Duodenal mucosa (tissue), 2 donors: ENCODE data around the gene SEMA4F.

Experiments
- H3K27ac ChIP-seq: one replicate; pipeline ENCODE4 v1.7.0; 2013; ENCODE audit warnings: low read depth, low read length
- H3K27me3 ChIP-seq, 2 donors: one replicate each; pipeline ENCODE4 v1.7.0; 2013; ENCODE audit warnings: low read length in 2 of 2, control low read depth in 1 of 2; ENCODE audit not compliant: insufficient read depth in 2 of 2, control insufficient read depth in 1 of 2
- H3K36me3 ChIP-seq, 2 donors: one replicate each; pipeline ENCODE4 v1.7.0; 2013; ENCODE audit warnings: low read length in 2 of 2, control low read depth in 1 of 2; ENCODE audit not compliant: insufficient read depth in 2 of 2, control insufficient read depth in 1 of 2
- H3K4me1 ChIP-seq, 2 donors: one replicate each; pipeline ENCODE4 v1.7.0; 2013; ENCODE audit warnings: low read length in 2 of 2, control low read depth in 1 of 2; ENCODE audit not compliant: insufficient read depth in 2 of 2, control insufficient read depth in 1 of 2
- H3K4me3 ChIP-seq, 2 donors: one replicate each; pipeline ENCODE4 v1.7.0; 2013; ENCODE audit warnings: low read length in 2 of 2, low read depth in 1 of 2
- H3K9ac ChIP-seq, 2 donors: one replicate each; pipeline ENCODE4 v1.7.0; 2013; ENCODE audit warnings: low read length in 2 of 2, low read depth in 1 of 2
- H3K9me3 ChIP-seq, 2 donors: one replicate each; pipeline ENCODE4 v1.7.0; 2013; ENCODE audit warnings: low read length in 2 of 2, control low read depth in 1 of 2; ENCODE audit not compliant: control insufficient read depth in 1 of 2

SEMA4F gene

DNA sequence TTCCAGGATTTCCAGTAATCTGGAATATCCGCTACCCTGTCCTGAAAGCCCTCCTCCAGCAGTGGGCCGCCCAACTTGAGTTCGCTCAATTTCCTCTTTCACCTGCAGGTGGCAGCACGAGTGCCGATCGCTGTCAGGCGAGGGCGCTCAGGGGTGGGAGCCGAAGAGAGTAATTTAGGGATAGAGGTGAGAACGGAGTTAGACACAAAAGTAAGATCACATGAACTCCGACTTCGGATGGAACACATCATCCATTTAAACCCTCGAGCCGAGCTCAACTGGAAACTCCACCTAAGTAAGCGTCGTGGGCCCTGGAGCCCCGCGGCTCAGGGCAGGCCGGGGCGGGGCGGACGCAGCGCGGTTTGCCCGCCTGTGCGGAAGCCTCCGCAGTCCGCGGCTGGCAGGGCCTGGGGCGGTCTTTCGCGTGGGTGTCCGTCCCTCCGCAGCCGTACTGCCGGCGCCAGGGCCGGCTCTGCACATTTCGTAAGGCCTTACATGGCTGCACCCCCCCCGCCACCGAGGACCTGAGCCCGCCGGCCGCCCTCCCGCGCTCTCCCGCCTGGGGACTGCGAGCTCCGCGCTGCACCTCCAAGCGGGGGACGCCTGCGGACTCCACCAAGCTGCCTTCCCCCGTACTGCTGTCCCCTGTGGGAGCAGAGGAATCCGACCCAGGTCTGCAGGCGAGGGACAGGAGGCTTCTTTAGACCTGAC, 61.2 kb downstream of the SEMA4F start:
- peak overlapping the region; percentile 36 to 53 for H3K9ac ChIP-seq

DNA sequence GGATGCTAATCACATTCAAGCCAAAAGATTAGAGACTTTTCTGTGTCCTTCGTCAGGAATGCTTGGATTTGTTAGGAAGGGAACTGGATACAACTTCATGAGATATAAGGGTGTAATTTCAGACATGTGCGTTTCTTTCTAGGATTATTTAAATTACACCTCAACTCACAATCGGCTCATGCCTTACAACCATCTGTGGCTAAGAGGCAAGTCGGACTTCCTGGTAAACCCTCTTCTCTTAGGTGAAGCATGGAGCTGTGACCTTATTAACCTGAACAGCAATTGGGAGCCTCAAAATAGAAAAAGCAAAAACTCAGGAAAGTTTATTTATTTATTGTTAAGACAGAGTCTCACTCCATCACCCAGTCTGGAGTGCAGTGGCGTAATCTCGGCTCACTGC, 61.8 kb downstream of the SEMA4F start:
- peak overlapping the region in 1 of 2 donors; percentile 53 for H3K9ac ChIP-seq
- H3K4me3 ChIP-seq, result peak overlapping the region; percentile 60 to 65
- H3K27me3 ChIP-seq, result peaks cover 10 to 20% of the 10 kb centered on the region in 2 donors
- peaks cover 0 to 5% of the 10 kb centered on the region in 2 donors for H3K4me1 ChIP-seq
- H3K27ac ChIP-seq, result no peak overlapping the region
- H3K36me3 ChIP-seq, result no peaks in the 10 kb centered on the region
- no peaks in the 10 kb centered on the region for H3K9me3 ChIP-seq

More for the DNA sequence above, 61.2 kb downstream of the SEMA4F start:
- Histone ChIP-seq H3K4me3 (peak overlapping the region; percentile 60 to 65), H3K9me3 (no peaks in the 10 kb centered on the region), H3K27me3 (peaks cover 10 to 20% of the 10 kb centered on the region in 2 donors), H3K4me1 (peaks cover 0 to 5% of the 10 kb centered on the region in 2 donors), H3K36me3 (no peaks in the 10 kb centered on the region), H3K27ac (no peak overlapping the region)

DNA sequence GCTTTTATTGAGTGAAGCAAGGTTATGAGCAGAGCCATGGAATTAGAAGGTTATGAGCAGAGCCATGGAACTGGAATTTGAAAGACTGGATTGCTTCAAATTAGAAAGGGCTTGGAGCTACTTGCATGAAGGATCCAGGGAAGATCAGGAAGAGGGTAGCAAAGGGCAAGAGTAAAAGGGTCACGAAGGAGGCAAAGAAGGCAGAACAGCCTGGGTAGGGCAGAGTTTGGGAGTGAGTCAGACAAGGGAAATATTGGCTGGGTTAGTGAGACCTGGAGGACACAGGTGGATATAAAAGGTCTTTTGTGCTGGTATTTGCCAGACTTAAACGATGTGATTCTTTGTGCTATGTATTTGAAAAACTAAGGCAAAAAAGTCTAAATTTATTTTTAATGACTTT, 65.0 kb downstream of the SEMA4F start:
- Histone ChIP-seq H3K4me3 (no peak overlapping the region), H3K27ac (no peak overlapping the region), H3K4me1 (peaks cover 0 to 5% of the 10 kb centered on the region in 2 donors), H3K9me3 (no peaks in the 10 kb centered on the region), H3K27me3 (peaks cover 18 to 23% of the 10 kb centered on the region in 2 donors), H3K36me3 (no peaks in the 10 kb centered on the region), H3K9ac (no peak overlapping the region)

DNA sequence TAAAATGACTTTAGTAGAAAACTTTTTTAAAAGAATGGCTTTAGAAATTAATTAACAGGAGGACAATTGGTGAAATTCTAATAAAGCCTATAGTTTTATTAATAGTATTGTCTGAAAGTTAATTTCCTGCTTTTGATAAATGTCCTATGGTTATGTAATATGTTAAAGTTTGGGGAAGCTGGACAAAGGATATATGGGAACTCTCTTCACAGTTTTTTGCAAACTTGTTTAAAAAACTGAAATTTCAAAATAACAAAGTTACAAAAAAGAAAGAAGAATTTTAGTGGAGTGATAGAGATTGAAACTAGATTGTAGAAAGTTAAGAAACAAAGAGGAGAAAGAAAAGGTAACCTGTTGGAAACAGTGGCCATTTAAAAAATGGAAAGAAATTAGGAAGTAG, 67.3 kb downstream of the SEMA4F start:
- H3K9ac ChIP-seq, result no peak overlapping the region
- no peak overlapping the region for H3K27ac ChIP-seq
- no peaks in the 10 kb centered on the region for H3K9me3 ChIP-seq
- H3K36me3 ChIP-seq, result no peaks in the 10 kb centered on the region
- H3K27me3 ChIP-seq, result peaks cover 11 to 16% of the 10 kb centered on the region in 2 donors
- no peaks in the 10 kb centered on the region for H3K4me1 ChIP-seq
- H3K4me3 ChIP-seq, result no peak overlapping the region

DNA sequence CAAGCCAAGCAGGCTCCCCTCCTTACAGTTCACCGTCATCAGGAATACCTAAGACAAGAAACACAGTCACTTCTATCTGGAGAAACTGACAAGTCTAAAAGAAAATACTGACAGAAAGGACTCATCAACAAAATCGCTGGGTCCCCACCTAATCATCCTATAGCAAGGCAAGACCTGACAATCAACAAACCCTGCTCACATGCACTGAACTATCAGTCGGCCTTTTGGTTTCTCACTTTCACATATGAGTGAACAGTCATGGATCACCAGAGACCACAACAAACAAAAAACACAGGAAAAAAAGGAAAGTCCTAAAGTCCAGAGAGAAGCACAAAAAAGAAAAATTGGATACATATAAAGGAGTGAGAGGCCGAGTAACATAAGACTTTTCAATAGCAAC, 70.4 kb downstream of the SEMA4F start:
- Histone ChIP-seq H3K27me3 (peaks cover 3 to 8% of the 10 kb centered on the region in 2 donors), H3K36me3 (no peaks in the 10 kb centered on the region), H3K4me1 (no peaks in the 10 kb centered on the region)

DNA sequence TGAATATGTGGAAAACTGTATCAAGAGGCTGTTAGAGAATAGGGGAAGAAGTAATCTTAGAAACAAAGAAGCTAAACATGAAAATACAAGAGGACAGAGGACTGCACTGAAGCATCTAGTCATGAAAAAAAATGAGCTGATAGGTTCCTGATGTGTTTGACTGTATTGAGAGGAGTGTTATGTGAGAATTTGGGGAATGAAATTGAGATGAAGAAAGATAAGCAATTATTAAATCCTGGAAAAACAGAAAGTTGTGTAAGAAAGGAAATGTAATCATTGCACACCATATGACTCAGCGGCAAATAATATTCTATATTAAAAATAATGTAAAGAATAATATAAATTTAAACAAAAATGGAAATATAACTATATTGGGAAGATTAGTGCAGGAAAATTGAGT, 71.2 kb downstream of the SEMA4F start:
- peaks cover 3 to 8% of the 10 kb centered on the region in 2 donors for H3K27me3 ChIP-seq
- no peaks in the 10 kb centered on the region for H3K36me3 ChIP-seq
- no peaks in the 10 kb centered on the region for H3K9me3 ChIP-seq

More for the DNA sequence above, 70.4 kb downstream of the SEMA4F start:
- H3K4me3 ChIP-seq, result no peak overlapping the region
- no peak overlapping the region for H3K9ac ChIP-seq
- no peak overlapping the region for H3K27ac ChIP-seq
- H3K9me3 ChIP-seq, result no peaks in the 10 kb centered on the region

DNA sequence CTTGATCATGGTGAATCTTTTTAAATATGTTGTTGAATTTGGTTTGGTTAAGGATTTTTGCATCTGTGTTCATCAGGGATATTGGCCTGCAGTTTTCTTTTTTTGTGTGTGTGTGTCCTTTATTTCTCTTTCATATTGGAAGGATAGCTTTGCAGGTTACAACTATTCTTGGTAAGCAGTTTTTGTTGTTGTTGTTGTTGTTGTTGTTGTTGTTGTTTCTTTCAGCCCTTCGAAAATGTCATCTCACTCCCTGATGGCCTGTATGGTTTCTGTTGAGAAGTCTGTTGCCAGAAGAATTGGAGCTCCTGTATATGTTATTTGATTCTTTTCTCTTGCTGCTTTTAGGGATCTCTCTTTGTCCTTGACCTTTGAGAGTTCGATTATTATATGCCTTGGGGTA, 74.8 kb downstream of the SEMA4F start:
- Histone ChIP-seq H3K27me3 (peaks cover 0 to 4% of the 10 kb centered on the region in 2 donors), H3K9ac (no peak overlapping the region), H3K9me3 (no peaks in the 10 kb centered on the region), H3K27ac (no peak overlapping the region), H3K4me3 (no peak overlapping the region), H3K4me1 (no peaks in the 10 kb centered on the region), H3K36me3 (no peaks in the 10 kb centered on the region)

More for the DNA sequence above, 71.2 kb downstream of the SEMA4F start:
- Histone ChIP-seq H3K9ac (no peak overlapping the region), H3K4me1 (no peaks in the 10 kb centered on the region), H3K4me3 (no peak overlapping the region), H3K27ac (no peak overlapping the region)

DNA sequence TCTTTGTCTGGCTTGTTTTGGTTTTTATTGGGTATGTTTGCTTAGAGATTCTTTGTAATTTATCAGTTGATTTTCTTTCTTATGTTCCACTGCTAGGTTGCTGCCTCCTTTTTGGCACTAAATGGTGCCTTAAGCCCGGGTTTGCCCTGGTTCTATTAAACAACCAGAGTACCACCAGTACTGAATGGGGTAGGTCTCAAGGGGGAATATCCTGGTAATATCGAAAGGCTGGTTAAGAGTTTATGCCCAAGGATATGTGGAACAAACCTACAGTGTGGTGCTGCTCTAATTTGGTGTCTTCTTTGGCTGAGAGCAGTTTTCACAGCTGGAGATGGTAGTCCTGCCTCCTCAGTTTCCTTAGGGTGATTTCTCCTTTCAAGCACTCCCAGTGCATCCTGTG, 76.5 kb downstream of the SEMA4F start:
- Histone ChIP-seq H3K9me3 (no peaks in the 10 kb centered on the region), H3K27ac (no peak overlapping the region), H3K27me3 (peaks cover 0 to 3% of the 10 kb centered on the region in 2 donors), H3K4me3 (no peak overlapping the region), H3K9ac (no peak overlapping the region), H3K4me1 (no peaks in the 10 kb centered on the region), H3K36me3 (no peaks in the 10 kb centered on the region)
